SJSA1 (cell line): ENCODE data around the gene ANKS6. TPM values are rescaled to one million over a fixed set of nuclear protein-coding genes. Genes with fewer than 3 reads are reported as not detected.

Experiments
- DNase-seq, 2 experiments: peaks; one replicate each; pipeline ENCODE4 v3.0.0-alpha.2; 2015 to 2020; ENCODE audit warnings: low spot score in 2 of 2, low read depth in 1 of 2
- H3K27ac ChIP-seq: fragments of 250-450 bp; sonication (Bioruptor Pico); 2 replicates; pipeline ENCODE4 v1.5.1; 2020; ENCODE audit warnings: mild to moderate bottlenecking, moderate library complexity
- H3K27me3 ChIP-seq: fragments of 250-450 bp; sonication (Bioruptor Pico); replicated peaks from 2 replicates; pipeline ENCODE4 v1.5.1; 2020; ENCODE audit warnings: mild to moderate bottlenecking, moderate library complexity
- H3K36me3 ChIP-seq: fragments of 250-450 bp; sonication (Bioruptor Pico); 2 replicates; pipeline ENCODE4 v1.5.1; 2020; ENCODE audit warnings: mild to moderate bottlenecking
- H3K4me1 ChIP-seq: fragments of 250-450 bp; sonication (Bioruptor Pico); replicated peaks from 2 replicates; pipeline ENCODE4 v1.6.1; 2021; ENCODE audit warnings: mild to moderate bottlenecking
- H3K4me3 ChIP-seq: fragments of 250-450 bp; sonication (Bioruptor Pico); 2 replicates; pipeline ENCODE4 v1.5.1; 2020; ENCODE audit warnings: mild to moderate bottlenecking
- H3K9me3 ChIP-seq: fragments of 250-450 bp; sonication (Bioruptor Pico); replicated peaks from 2 replicates; pipeline ENCODE4 v1.5.1; 2020; ENCODE audit warnings: mild to moderate bottlenecking
- total RNA-seq: library from RNA; depleted of rRNA; stranded (reverse); fragments of >200 nt; shearing (Covaris generic); gene quantifications from 2 replicates; pipeline ENCODE4 v1.2.3, GENCODE V29; 2014

Gene ANKS6
- total RNA-seq, 1 experiment from 2014 or later, result 9.6 TPM

- Histone ChIP-seq H3K9me3 (no peaks in the 10 kb centered on the region), H3K4me3 (no peak overlapping the region), H3K27ac (no peak overlapping the region), H3K27me3 (peaks cover 19% of the 10 kb centered on the region), H3K36me3 (no peaks in the 10 kb centered on the region), H3K4me1 (0 out of 2 replicates have a peak, but pooled peaks cover 3% of the 10 kb centered on the region)
- no peak for DNase-seq
Observed at GRCh38 chr9:98808411-98808815, 12.1 kb upstream of the ANKS6 start.

DNA sequence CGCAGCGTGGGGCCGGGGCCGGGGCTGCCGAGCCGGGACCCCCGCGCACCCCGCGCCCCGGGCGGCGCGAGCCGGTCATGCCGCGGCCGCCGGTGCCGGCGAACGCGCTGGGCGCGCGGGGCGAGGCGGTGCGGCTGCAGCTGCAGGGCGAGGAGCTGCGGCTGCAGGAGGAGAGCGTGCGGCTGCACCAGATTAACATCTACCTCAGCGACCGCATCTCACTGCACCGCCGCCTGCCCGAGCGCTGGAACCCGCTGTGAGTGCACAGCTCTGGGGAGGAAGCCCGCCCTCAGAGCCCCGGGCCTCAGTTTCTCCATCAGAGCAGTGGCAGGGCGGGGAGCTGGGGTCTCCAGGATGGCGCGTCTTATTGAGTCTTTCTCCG lies 11.4 kb upstream of the ANKS6 start:
- H3K27me3 ChIP-seq, result peaks cover 19% of the 10 kb centered on the region
- peak overlapping the region; percentile 30 for H3K4me3 ChIP-seq
- 0 out of 2 replicates have a peak, but pooled peaks cover 3% of the 10 kb centered on the region for H3K4me1 ChIP-seq
- no peak for DNase-seq
- no peak overlapping the region for H3K27ac ChIP-seq
- no peaks in the 10 kb centered on the region for H3K36me3 ChIP-seq
- H3K9me3 ChIP-seq, result no peaks in the 10 kb centered on the region

DNA sequence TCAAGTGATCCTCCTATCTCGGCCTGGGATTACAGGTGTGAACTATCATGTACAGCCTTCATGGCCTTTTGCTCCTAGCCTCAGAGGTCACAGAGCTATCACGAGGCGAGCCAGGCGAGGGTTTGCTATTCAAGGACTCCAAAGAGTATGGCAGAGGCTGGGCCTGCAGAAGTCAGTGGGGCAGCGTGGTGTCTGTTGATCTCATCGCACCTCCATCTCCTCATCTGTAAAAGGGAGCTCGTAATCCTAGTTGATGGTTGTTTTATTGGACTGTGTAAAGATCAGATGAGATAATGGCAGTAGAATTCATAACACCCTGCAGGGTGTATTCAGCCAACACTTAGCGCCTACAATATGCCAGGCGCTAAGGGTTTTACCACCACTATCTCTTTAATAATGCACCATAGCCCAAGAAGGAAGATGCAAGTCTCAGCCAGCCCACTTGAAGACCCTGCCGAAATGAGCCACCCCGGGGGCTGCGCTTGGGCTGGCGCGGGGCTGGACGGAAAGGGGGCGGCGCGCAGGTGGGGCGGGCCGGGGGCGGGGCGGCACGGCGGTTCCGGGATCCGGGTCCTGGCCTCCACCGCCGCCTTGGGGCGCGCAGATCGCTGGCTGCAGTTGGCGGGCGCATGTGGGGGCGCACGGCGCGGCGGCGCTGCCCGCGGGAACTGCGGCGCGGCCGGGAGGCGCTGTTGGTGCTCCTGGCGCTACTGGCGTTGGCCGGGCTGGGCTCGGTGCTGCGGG lies 10.9 kb upstream of the ANKS6 start, which contains the start of gene GALNT12:
TSS of gene GALNT12 (plus strand) at position 601 of the 744 bp plus-strand sequence. CDS start at position 630, 29 bp downstream.
- Histone ChIP-seq H3K36me3 (no peaks in the 10 kb centered on the region), H3K4me3 (peak within 1 kb of the TSS; percentile 30), H3K27me3 (peaks cover 19% of the 10 kb centered on the region), H3K9me3 (no peaks in the 10 kb centered on the region), H3K27ac (no peak within 1 kb of the TSS), H3K4me1 (0 out of 2 replicates have a peak, but pooled peaks cover 3% of the 10 kb centered on the region)
- DNase-seq, result no peak

DNA sequence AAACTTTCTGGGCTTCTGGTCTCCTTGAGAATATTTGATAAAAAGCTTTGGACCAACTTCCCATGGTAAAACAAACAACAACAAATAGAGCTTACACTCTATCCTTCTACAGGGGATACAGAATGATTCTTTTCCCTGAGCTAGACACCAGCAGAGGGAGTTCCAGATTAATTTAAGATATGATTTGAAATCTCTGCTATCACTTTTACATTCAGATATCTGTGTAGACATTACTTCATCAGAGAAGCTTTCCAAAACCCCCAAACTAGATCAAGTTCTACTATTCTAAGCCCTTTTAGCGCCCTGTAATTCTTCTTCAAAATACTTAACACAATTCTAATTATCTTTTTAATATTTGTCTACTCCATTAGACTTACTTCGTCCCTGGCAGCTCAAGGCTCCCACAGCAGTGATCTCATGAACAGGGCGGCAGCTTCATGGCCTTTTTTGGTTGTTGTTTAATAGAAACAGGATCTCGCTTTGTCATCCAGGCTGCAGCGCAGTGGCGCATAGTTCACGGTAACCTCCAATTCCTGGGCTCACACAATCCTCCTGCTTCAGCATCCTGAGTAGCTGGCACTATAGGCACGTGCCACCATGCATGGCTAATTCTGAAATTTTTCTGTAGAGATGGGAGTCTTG lies 10.2 kb upstream of the ANKS6 start:
- Histone ChIP-seq H3K4me3 (no peak overlapping the region), H3K36me3 (no peaks in the 10 kb centered on the region), H3K4me1 (0 out of 2 replicates have a peak, but pooled peaks cover 3% of the 10 kb centered on the region), H3K9me3 (no peaks in the 10 kb centered on the region), H3K27me3 (peaks cover 19% of the 10 kb centered on the region), H3K27ac (no peak overlapping the region)
- DNase-seq, result no peak

DNA sequence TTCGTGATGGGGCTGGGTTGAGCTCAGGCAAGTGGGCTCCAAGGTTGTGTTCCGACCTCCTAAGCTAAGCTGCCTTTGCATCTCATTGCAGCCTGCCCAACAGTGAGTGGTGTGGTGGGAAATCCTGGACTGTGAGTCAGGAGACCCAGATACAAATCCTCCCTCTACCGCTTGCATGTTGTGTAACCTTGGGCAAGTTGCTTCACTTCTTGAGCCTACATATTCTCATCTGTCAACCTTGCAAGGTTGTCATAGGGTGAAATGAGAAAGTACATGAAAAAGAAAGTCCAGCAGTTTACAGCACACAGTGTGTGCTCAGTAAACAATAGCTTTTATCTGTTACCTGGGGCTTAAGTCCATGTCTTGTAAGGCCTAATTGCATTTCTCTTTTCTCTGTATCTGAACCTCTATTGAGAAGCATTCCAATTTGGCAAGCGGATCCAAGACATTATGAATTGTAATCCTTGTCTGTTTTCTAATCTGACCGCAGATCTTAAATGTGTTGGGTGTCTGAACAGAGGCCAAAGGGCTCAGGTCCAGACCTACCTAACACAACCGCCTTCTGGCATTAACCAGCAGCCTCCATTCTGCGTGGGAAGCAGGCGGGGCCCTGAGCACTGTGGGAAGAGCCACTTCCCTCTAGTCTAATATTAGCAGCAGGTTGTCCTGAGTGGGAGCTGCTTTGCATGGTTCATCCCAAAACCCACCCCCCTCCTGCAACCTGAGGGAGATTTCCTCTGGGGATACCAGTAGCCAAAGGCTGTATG lies 9.3 kb upstream of the ANKS6 start:
- Histone ChIP-seq H3K27me3 (peaks cover 19% of the 10 kb centered on the region), H3K4me1 (0 out of 2 replicates have a peak, but pooled peaks cover 3% of the 10 kb centered on the region), H3K4me3 (no peak overlapping the region), H3K27ac (no peak overlapping the region), H3K36me3 (no peaks in the 10 kb centered on the region), H3K9me3 (no peaks in the 10 kb centered on the region)
- no peak for DNase-seq

DNA sequence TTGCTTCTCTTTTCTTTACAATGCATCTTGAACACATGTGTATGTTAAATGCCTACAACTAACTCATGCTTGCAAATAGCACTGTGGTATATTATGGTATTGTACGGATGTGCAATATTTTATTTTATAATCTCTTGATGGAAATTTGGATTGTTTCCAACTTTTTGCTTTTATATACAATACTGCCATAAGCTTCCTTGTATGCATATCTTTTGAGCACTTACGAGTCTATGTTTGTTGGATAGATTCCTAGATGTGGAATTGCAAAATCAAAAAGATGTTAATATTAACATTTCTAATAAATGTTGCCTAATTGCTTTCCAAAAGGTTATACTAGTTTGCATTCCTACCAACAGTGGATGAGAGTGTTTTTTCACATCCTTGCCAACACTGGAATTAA lies 7.7 kb upstream of the ANKS6 start:
- Histone ChIP-seq H3K4me1 (0 out of 2 replicates have a peak, but pooled peaks cover 5% of the 10 kb centered on the region), H3K9me3 (no peaks in the 10 kb centered on the region), H3K36me3 (no peaks in the 10 kb centered on the region), H3K27ac (no peak overlapping the region), H3K4me3 (no peak overlapping the region), H3K27me3 (peaks cover 17% of the 10 kb centered on the region)
- no peak for DNase-seq

- no peak overlapping the region for H3K4me3 ChIP-seq
- no peak for DNase-seq
- H3K36me3 ChIP-seq, result no peaks in the 10 kb centered on the region
- peaks cover 5% of the 10 kb centered on the region; the same call in 1 of the 2 replicates for H3K9me3 ChIP-seq
- no peak overlapping the region for H3K27ac ChIP-seq
- H3K27me3 ChIP-seq, result peaks cover 6% of the 10 kb centered on the region
- 0 out of 2 replicates have a peak, but pooled peaks cover 3% of the 10 kb centered on the region for H3K4me1 ChIP-seq
Observed at GRCh38 chr9:98801969-98802371, 5.6 kb upstream of the ANKS6 start.

GRCh38 chr9:98801561-98801960 lies 5.2 kb upstream of the ANKS6 start:
- Histone ChIP-seq H3K9me3 (peaks cover 9% of the 10 kb centered on the region; the same call in 1 of the 2 replicates), H3K4me3 (no peak overlapping the region), H3K27me3 (peaks cover 3% of the 10 kb centered on the region; the same call in 1 of the 2 replicates), H3K27ac (no peak overlapping the region), H3K4me1 (peaks cover 6% of the 10 kb centered on the region), H3K36me3 (no peaks in the 10 kb centered on the region)
- no peak for DNase-seq

GRCh38 chr9:98798254-98798653 lies 1.9 kb upstream of the ANKS6 start:
- DNase-seq, result no peak
- no peak overlapping the region for H3K27ac ChIP-seq
- no peak overlapping the region for H3K4me3 ChIP-seq
- H3K4me1 ChIP-seq, result peaks cover 15% of the 10 kb centered on the region
- H3K9me3 ChIP-seq, result peaks cover 12% of the 10 kb centered on the region; the same call in 1 of the 2 replicates
- H3K36me3 ChIP-seq, result no peaks in the 10 kb centered on the region; the same call in 1 of the 2 replicates
- H3K27me3 ChIP-seq, result no peaks in the 10 kb centered on the region

DNA sequence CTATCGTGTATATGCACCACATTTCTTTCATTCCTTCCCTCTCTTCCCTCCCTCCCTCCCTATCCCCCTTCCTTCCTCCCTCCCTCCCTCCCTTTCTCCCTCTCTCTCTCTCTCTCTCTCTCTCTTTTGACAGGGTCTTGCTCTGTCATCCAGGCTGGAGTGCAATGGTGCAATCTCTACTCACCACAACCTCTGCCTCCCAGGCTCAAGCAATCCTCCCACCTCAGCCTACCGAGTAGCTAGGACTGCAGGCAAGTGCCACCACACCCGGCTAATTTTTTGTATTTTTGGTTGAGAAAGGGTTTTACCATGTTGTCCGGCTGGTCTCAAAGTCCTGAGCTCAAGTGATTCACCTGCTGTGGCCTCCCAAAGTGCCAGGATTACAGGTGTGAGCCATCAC lies 1.1 kb upstream of the ANKS6 start:
- no peak overlapping the region for H3K27ac ChIP-seq
- no peaks in the 10 kb centered on the region for H3K27me3 ChIP-seq
- DNase-seq, result no peak
- H3K4me1 ChIP-seq, result peaks cover 15% of the 10 kb centered on the region
- peaks cover 12% of the 10 kb centered on the region; the same call in 1 of the 2 replicates for H3K9me3 ChIP-seq
- H3K36me3 ChIP-seq, result no peaks in the 10 kb centered on the region; the same call in 1 of the 2 replicates
- no peak overlapping the region for H3K4me3 ChIP-seq

DNA sequence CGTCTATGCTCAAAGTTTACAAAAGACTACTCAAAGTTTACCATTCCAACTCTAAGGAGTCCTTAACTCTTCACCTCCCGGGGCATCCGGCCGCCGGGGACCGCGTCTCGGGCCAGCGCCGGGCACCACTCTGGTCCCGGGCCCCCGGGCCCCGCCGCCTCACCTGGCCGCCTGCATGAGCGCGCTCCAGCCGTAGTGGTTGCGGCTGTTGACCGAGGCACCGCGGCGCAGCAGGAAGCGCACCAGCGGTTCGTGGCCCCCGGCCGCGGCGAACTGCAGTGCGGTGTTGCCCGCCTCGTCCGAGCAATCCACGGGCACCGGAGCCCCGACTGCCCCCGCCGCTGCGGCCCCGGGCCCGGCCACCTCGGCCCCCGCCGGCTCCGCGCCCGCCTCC lies 388 bp downstream of the ANKS6 start:
- no peaks in the 10 kb centered on the region; the same call in 1 of the 2 replicates for H3K36me3 ChIP-seq
- DNase-seq, result peak in 1 of 2 experiments; percentile 16
- H3K4me3 ChIP-seq, result peak overlapping the region; percentile 71
- H3K9me3 ChIP-seq, result peaks cover 12% of the 10 kb centered on the region; the same call in 1 of the 2 replicates
- peaks cover 22% of the 10 kb centered on the region for H3K4me1 ChIP-seq
- no peak overlapping the region for H3K27ac ChIP-seq
- H3K27me3 ChIP-seq, result no peaks in the 10 kb centered on the region

- H3K36me3 ChIP-seq, result no peaks in the 10 kb centered on the region; the same call in 1 of the 2 replicates
- no peaks in the 10 kb centered on the region for H3K27me3 ChIP-seq
- H3K4me3 ChIP-seq, result peak overlapping the region; percentile 71
- peak in 1 of 2 experiments; percentile 2 for DNase-seq
- H3K27ac ChIP-seq, result no peak overlapping the region
- peaks cover 25% of the 10 kb centered on the region for H3K4me1 ChIP-seq
- H3K9me3 ChIP-seq, result peaks cover 12% of the 10 kb centered on the region; the same call in 1 of the 2 replicates
Observed at GRCh38 chr9:98795295-98795955, 930 bp downstream of the ANKS6 start.

GRCh38 chr9:98794802-98795201 lies 1.6 kb downstream of the ANKS6 start:
- peaks cover 12% of the 10 kb centered on the region; the same call in 1 of the 2 replicates for H3K9me3 ChIP-seq
- no peak overlapping the region for H3K4me3 ChIP-seq
- H3K4me1 ChIP-seq, result peaks cover 22% of the 10 kb centered on the region
- H3K27me3 ChIP-seq, result no peaks in the 10 kb centered on the region
- H3K36me3 ChIP-seq, result peaks cover 5% of the 10 kb centered on the region; the same call in 1 of the 2 replicates
- no peak overlapping the region for H3K27ac ChIP-seq
- no peak for DNase-seq
